Cerebellar nuclear complex (tissue), 1 donor: ENCODE results near the gene SHLD2.
"Not testable (repeated sequence)": the region's sequence is repeated elsewhere in the genome, so short reads cannot be mapped to it uniquely, and the experiment has no call there.

ENCODE experiments used
- DNase-seq, 2 experiments: peaks; one replicate each; lab custom pipeline; 2025; lab: John Stamatoyannopoulos, UW

Gene SHLD2

GRCh38 chr10:87094373-87095235 lies at the start of gene SHLD2, which contains the start of gene GLUD1:
TSS of gene SHLD2 (plus strand) at chr10:87095206. CDS start at chr10:87151355, 56,149 bp downstream.
TSS of gene GLUD1 (minus strand) at chr10:87094843. CDS start at chr10:87094769, 74 bp downstream.
- peak in 1 of 2 experiments; percentile 19 for DNase-seq

GRCh38 chr10:87045434-87045938 lies 49.5 kb upstream of the SHLD2 start:
- DNase-seq = no peak

GRCh38 chr10:87053111-87053510 lies 41.9 kb upstream of the SHLD2 start:
- no peak for DNase-seq

- no peak for DNase-seq
Measured at GRCh38 chr10:87053577-87054181, 41.3 kb upstream of the SHLD2 start.

GRCh38 chr10:87054373-87055295 lies 40.4 kb upstream of the SHLD2 start:
- no peak for DNase-seq

GRCh38 chr10:87058171-87058570 lies 36.8 kb upstream of the SHLD2 start:
- no peak for DNase-seq

GRCh38 chr10:87059401-87059800 lies 35.6 kb upstream of the SHLD2 start:
- no peak for DNase-seq

GRCh38 chr10:87060280-87060928 lies 34.6 kb upstream of the SHLD2 start:
- DNase-seq = no peak

- no peak for DNase-seq
Measured at GRCh38 chr10:87064651-87065050, 30.4 kb upstream of the SHLD2 start.

- no peak for DNase-seq
Measured at GRCh38 chr10:87066178-87066577, 28.8 kb upstream of the SHLD2 start.

- DNase-seq = no peak
Measured at GRCh38 chr10:87066865-87067264, 28.1 kb upstream of the SHLD2 start.

- DNase-seq = no peak
Measured at GRCh38 chr10:87068281-87068680, 26.7 kb upstream of the SHLD2 start.

- no peak for DNase-seq
Measured at GRCh38 chr10:87072449-87072848, 22.6 kb upstream of the SHLD2 start.

GRCh38 chr10:87076421-87076820 lies 18.6 kb upstream of the SHLD2 start:
- DNase-seq = not testable (repeated sequence)

- no peak for DNase-seq
Measured at GRCh38 chr10:87079106-87079836, 15.7 kb upstream of the SHLD2 start.

- not testable (repeated sequence) for DNase-seq
Measured at GRCh38 chr10:87080621-87081020, 14.4 kb upstream of the SHLD2 start.

- DNase-seq = not testable (repeated sequence)
Measured at GRCh38 chr10:87081574-87081973, 13.4 kb upstream of the SHLD2 start.

GRCh38 chr10:87082219-87082618 lies 12.8 kb upstream of the SHLD2 start:
- DNase-seq = not testable (repeated sequence)

GRCh38 chr10:87083576-87084290 lies 11.3 kb upstream of the SHLD2 start:
- DNase-seq = not testable (repeated sequence)

- DNase-seq = not testable (repeated sequence)
Measured at GRCh38 chr10:87084291-87084782, 10.7 kb upstream of the SHLD2 start.
